K562 (cell line): ENCODE data around the gene NRM. TPM values are rescaled to one million over a fixed set of nuclear protein-coding genes. Genes with fewer than 3 reads are reported as not detected.

ENCODE experiments used
- BDP1 ChIP-seq: IDR thresholded peaks from 3 replicates; pipeline ENCODE4 v1.6.1; 2011; ENCODE audit not compliant: insufficient read length, insufficient read depth
- BRCA1 ChIP-seq, 2 experiments: fragments of 450-650 bp in 1 of 2; sonication (generic) in 1 of 2; formaldehyde crosslinking in 1 of 2; IDR thresholded peaks; 2 replicates each; pipeline versions ENCODE4 v1.5.0 to v1.6.1; 2017 to 2020; ENCODE audit warnings: mild to moderate bottlenecking in 1 of 2, missing genetic modification reagents in 1 of 2
- CUX1 ChIP-seq: fragments of 200-800 bp; sonication (Bioruptor generic); IDR thresholded peaks from 2 replicates; pipeline ENCODE4 v1.6.1; 2016; ENCODE audit warnings: missing genetic modification characterization, missing compliant biosample characterization
- ESRRB ChIP-seq: fragments of 250-450 bp; sonication (Bioruptor Pico); IDR thresholded peaks from 2 replicates; pipeline ENCODE4 v1.5.0; 2020; ENCODE audit warnings: mild to moderate bottlenecking, moderate library complexity, borderline replicate concordance
- FOXP4 ChIP-seq: sonication (generic); formaldehyde crosslinking; IDR thresholded peaks from 2 replicates; pipeline ENCODE4 v1.8.0; 2022; ENCODE audit warnings: mild to moderate bottlenecking, missing genetic modification reagents, borderline replicate concordance
- IFI16 ChIP-seq: fragments of 250-450 bp; sonication (Bioruptor Pico); IDR thresholded peaks from 2 replicates; pipeline ENCODE4 v2.1.2; 2022; ENCODE audit warnings: mild to moderate bottlenecking, inconsistent platforms
- KLF10 ChIP-seq: fragments of 250-450 bp; sonication (Bioruptor Pico); IDR thresholded peaks from 2 replicates; pipeline ENCODE4 v1.6.1; 2021; ENCODE audit warnings: matching md5 sums
- KLF16 ChIP-seq: IDR thresholded peaks from 2 replicates; pipeline ENCODE4 v1.6.1; 2016; ENCODE audit warnings: antibody characterized with exemption
- MCM2 ChIP-seq: fragments of 450-650 bp; IDR thresholded peaks from 2 replicates; pipeline ENCODE4 v1.6.1; 2017; ENCODE audit warnings: low read depth, mild to moderate bottlenecking
- NR1H2 ChIP-seq: sonication (generic); formaldehyde crosslinking; IDR thresholded peaks from 2 replicates; pipeline ENCODE4 v1.4.0; 2020; ENCODE audit warnings: mild to moderate bottlenecking, missing genetic modification reagents
- NR3C1 ChIP-seq: sonication (generic); formaldehyde crosslinking; IDR thresholded peaks from 2 replicates; pipeline ENCODE4 v1.8.1; 2022; ENCODE audit warnings: missing genetic modification reagents
- SAFB2 ChIP-seq: fragments of 200-400 bp; formaldehyde crosslinking; IDR thresholded peaks from 2 replicates; pipeline ENCODE4 v1.6.1; 2018; ENCODE audit warnings: borderline replicate concordance, low read length, low read depth, moderate library complexity; ENCODE audit not compliant: severe bottlenecking
- SMAD3 ChIP-seq: fragments of 450-650 bp; formaldehyde crosslinking; conservative IDR thresholded peaks from 2 replicates; pipeline ENCODE4 v1.4.0; 2020; ENCODE audit warnings: mild to moderate bottlenecking
- SPI1 ChIP-seq: IDR thresholded peaks from 2 replicates; pipeline ENCODE4 v1.6.1; 2011; ENCODE audit warnings: low read depth, low read length, control low read depth, borderline replicate concordance
- SREBF2 ChIP-seq: sonication (generic); formaldehyde crosslinking; IDR thresholded peaks from 2 replicates; pipeline ENCODE4 v1.4.0; 2020; ENCODE audit warnings: mild to moderate bottlenecking, missing genetic modification reagents
- TEAD4 ChIP-seq, 2 experiments: sonication (generic) in 1 of 2; formaldehyde crosslinking in 1 of 2; IDR thresholded peaks; 2 replicates each; pipeline versions ENCODE4 v1.6.1 to v1.8.0; 2012 to 2022; ENCODE audit warnings: borderline replicate concordance in 1 of 2, inconsistent platforms in 1 of 2, low read length in 1 of 2, mild to moderate bottlenecking in 1 of 2, missing genetic modification reagents in 1 of 2
- ZC3H8 ChIP-seq: fragments of 450-650 bp; IDR thresholded peaks from 2 replicates; pipeline ENCODE4 v1.6.1; 2017
- ZFP36 ChIP-seq: fragments of 150-350 bp; IDR thresholded peaks from 2 replicates; pipeline ENCODE4 v1.6.1; 2018; ENCODE audit warnings: low read length, low read depth; ENCODE audit not compliant: partially characterized antibody
- ZNF184 ChIP-seq: sonication (generic); formaldehyde crosslinking; IDR thresholded peaks from 2 replicates; pipeline ENCODE4 v1.5.0; 2020; ENCODE audit warnings: missing genetic modification reagents
- polyA plus RNA-seq, 8 experiments: library from polyadenylated mRNA; depleted of rRNA in 4 of 8; stranded (reverse) in 5 of 8; unstranded in 3 of 8; fragments of >200 nt; fragmentation: Nextera tagmentation in 2 of 8; fragmentation: Illumina TruSeq in 1 of 8; extraction: Ambion mirVana in 2 of 8; extraction: Trizol in 1 of 8; gene quantifications; 2 replicates each; pipeline versions ENCODE4 v1.2.1 to v1.2.3, GENCODE V29; 2011 to 2014; ENCODE audit warnings: inconsistent platforms in 1 of 8, missing spikeins in 1 of 8
- total RNA-seq, 7 experiments: library from RNA; depleted of rRNA in 6 of 7; stranded (reverse); fragments of >200 nt in 6 of 7; fragmentation: Illumina TruSeq in 2 of 7; extraction: Trizol in 2 of 7; gene quantifications; 2 replicates each; pipeline versions ENCODE4 v1.2.1 to v1.2.3, GENCODE V29; 2011 to 2021; ENCODE audit warnings: low replicate concordance in 1 of 7
- TF ChIP-seq, protein P1 (sequence below): fragments of 450-650 bp; formaldehyde crosslinking; conservative IDR thresholded peaks from 2 replicates; pipeline ENCODE4 v1.4.0; 2022; ENCODE audit warnings: mild to moderate bottlenecking, missing genetic modification characterization

NRM gene
- total and polyA plus RNA-seq, 9 of the 15 experiments (the other 6 are each of a cell fraction or from before 2014, with no cell fraction given), result 9.7 to 58.2 (median 18.1) TPM

- no peak for TF ChIP-seq FOXP4 (CRISPR knock-in tag)
- no peak for TF ChIP-seq ZC3H8
- no peak for TF ChIP-seq NR1H2 (CRISPR knock-in tag)
- TF ChIP-seq ESRRB (CRISPR knock-in tag), result no peak
- TF ChIP-seq NR3C1 (CRISPR knock-in tag), result no peak
- no peak for TF ChIP-seq SPI1
- TF ChIP-seq SAFB2, result no peak
- no peak for TF ChIP-seq ZFP36
- TF ChIP-seq TEAD4 (IDR thresholded peaks at IDR 0.05; ENCODE audit: low read length), result peak; percentile 36; the same call in 1 of the 2 replicates
- TF ChIP-seq TEAD4 (CRISPR knock-in tag; IDR thresholded peaks at IDR 0.05; ENCODE audit: borderline replicate concordance), result no peak
- no peak for TF ChIP-seq SREBF2 (CRISPR knock-in tag)
- no peak for TF ChIP-seq KLF10 (CRISPR knock-in tag)
- no peak for TF ChIP-seq MCM2
- TF ChIP-seq KLF16, result no peak
- no peak for TF ChIP-seq BRCA1 (IDR thresholded peaks at IDR 0.05)
- no peak for TF ChIP-seq BRCA1 (CRISPR knock-in tag; IDR thresholded peaks at IDR 0.05)
- no peak for TF ChIP-seq CUX1 (CRISPR knock-in tag)
- 0 out of 2 replicates have a peak, but pooled peaks have one; percentile 36 for TF ChIP-seq SMAD3
- TF ChIP-seq ZNF184 (CRISPR knock-in tag), result no peak
- TF ChIP-seq, protein P1, sequence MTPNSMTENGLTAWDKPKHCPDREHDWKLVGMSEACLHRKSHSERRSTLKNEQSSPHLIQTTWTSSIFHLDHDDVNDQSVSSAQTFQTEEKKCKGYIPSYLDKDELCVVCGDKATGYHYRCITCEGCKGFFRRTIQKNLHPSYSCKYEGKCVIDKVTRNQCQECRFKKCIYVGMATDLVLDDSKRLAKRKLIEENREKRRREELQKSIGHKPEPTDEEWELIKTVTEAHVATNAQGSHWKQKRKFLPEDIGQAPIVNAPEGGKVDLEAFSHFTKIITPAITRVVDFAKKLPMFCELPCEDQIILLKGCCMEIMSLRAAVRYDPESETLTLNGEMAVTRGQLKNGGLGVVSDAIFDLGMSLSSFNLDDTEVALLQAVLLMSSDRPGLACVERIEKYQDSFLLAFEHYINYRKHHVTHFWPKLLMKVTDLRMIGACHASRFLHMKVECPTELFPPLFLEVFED (CRISPR knock-in tag), result peak; percentile 63; the same call in 1 of the 2 replicates
- no peak for TF ChIP-seq IFI16 (CRISPR knock-in tag)
- TF ChIP-seq BDP1, result no peak
Measured at GRCh38 chr6:30724906-30725667, 34.3 kb upstream of the NRM start (continued).
